ENCODE data around the gene C22orf23. TPM values are rescaled to one million over a fixed set of nuclear protein-coding genes. Genes with fewer than 3 reads are reported as not detected.

C22orf23 gene
- total RNA-seq, 4 donors from 2014 or later, result 0.85 TPM; not detected in 3

- Histone ChIP-seq H3K36me3 (no peaks in the 10 kb centered on the region), H3K27ac (no peak overlapping the region), H3K27me3 (no peaks in the 10 kb centered on the region), H3K4me1 (peaks cover 0 to under 1% (median 0%) of the 10 kb centered on the region in 4 donors), H3K4me3 (no peak overlapping the region), H3K9me3 (no peaks in the 10 kb centered on the region)
- no peak for TF ChIP-seq POLR2A (IDR thresholded peaks at IDR 0.05)
- TF ChIP-seq CTCF (IDR thresholded peaks at IDR 0.05), result no peak
- no peak for DNase-seq
These were observed 37.5 kb upstream of the C22orf23 start for GRCh38 chr22:37990862-37991261.

GRCh38 chr22:37990301-37990700, 36.9 kb upstream of the C22orf23 start:
- no peak for DNase-seq
- TF ChIP-seq CTCF (IDR thresholded peaks at IDR 0.05) (no peak), POLR2A (IDR thresholded peaks at IDR 0.05) (no peak)
- Histone ChIP-seq H3K9me3 (no peaks in the 10 kb centered on the region), H3K27me3 (no peaks in the 10 kb centered on the region), H3K4me3 (no peak overlapping the region), H3K4me1 (no peaks in the 10 kb centered on the region), H3K27ac (no peak overlapping the region), H3K36me3 (no peaks in the 10 kb centered on the region)

- TF ChIP-seq CTCF (IDR thresholded peaks at IDR 0.05) (no peak), POLR2A (IDR thresholded peaks at IDR 0.05) (no peak)
- no peak for DNase-seq
- Histone ChIP-seq H3K9me3 (no peaks in the 10 kb centered on the region), H3K4me1 (no peaks in the 10 kb centered on the region), H3K36me3 (no peaks in the 10 kb centered on the region), H3K27me3 (no peaks in the 10 kb centered on the region), H3K27ac (no peak overlapping the region), H3K4me3 (no peak overlapping the region)
These were observed 36.0 kb upstream of the C22orf23 start for GRCh38 chr22:37989146-37990045.

GRCh38 chr22:37986371-37986770, 33.0 kb upstream of the C22orf23 start:
- Histone ChIP-seq H3K27ac (no peak overlapping the region), H3K4me3 (no peak overlapping the region), H3K36me3 (no peaks in the 10 kb centered on the region), H3K4me1 (peaks cover 0 to 7% (median 0%) of the 10 kb centered on the region in 4 donors), H3K9me3 (no peaks in the 10 kb centered on the region), H3K27me3 (no peaks in the 10 kb centered on the region)
- no peak for DNase-seq
- no peak for TF ChIP-seq CTCF (IDR thresholded peaks at IDR 0.05)
- TF ChIP-seq POLR2A (IDR thresholded peaks at IDR 0.05), result no peak

- peaks cover 0 to 13% (median 0%) of the 10 kb centered on the region in 4 donors for H3K4me1 ChIP-seq
- no peaks in the 10 kb centered on the region for H3K9me3 ChIP-seq
- TF ChIP-seq CTCF (IDR thresholded peaks at IDR 0.05) (no peak), POLR2A (IDR thresholded peaks at IDR 0.05) (no peak)
- DNase-seq, result no peak
- no peak overlapping the region for H3K27ac ChIP-seq
- H3K27me3 ChIP-seq, result no peaks in the 10 kb centered on the region
- no peak overlapping the region for H3K4me3 ChIP-seq
- no peaks in the 10 kb centered on the region for H3K36me3 ChIP-seq
These were observed 32.4 kb upstream of the C22orf23 start for GRCh38 chr22:37985751-37986281.

Data from Peyer's patch (tissue), 4 donors.